Endothelial cell (in vitro differentiated cells): ENCODE measurements around the gene GSE1. TPM values are rescaled to one million over a fixed set of nuclear protein-coding genes. Genes with fewer than 3 reads are reported as not detected.

Experiments
- DNase-seq: peaks from one replicate; pipeline ENCODE4 v3.0.0; 2021; ENCODE audit warnings: low spot score
- H3K27ac Mint-ChIP-seq: one replicate; pipeline ENCODE4 v1.8.0; 2021; ENCODE audit warnings: mixed read lengths, inconsistent platforms; ENCODE audit not compliant: unreplicated experiment
- H3K27me3 Mint-ChIP-seq: one replicate; pipeline ENCODE4 v1.8.0; 2021; ENCODE audit warnings: mild to moderate bottlenecking, moderate library complexity, mixed read lengths, inconsistent platforms; ENCODE audit not compliant: unreplicated experiment
- H3K36me3 Mint-ChIP-seq: one replicate; pipeline ENCODE4 v1.8.0; 2021; ENCODE audit warnings: mild to moderate bottlenecking, low read depth, mixed read lengths, inconsistent platforms; ENCODE audit not compliant: unreplicated experiment
- H3K4me1 Mint-ChIP-seq: one replicate; pipeline ENCODE4 v1.8.0; 2021; ENCODE audit warnings: mild to moderate bottlenecking, mixed read lengths, inconsistent platforms; ENCODE audit not compliant: unreplicated experiment
- H3K4me3 Mint-ChIP-seq: one replicate; pipeline ENCODE4 v1.8.0; 2021; ENCODE audit warnings: mild to moderate bottlenecking, mixed read lengths, inconsistent platforms; ENCODE audit not compliant: unreplicated experiment
- H3K9me3 Mint-ChIP-seq: one replicate; pipeline ENCODE4 v1.8.0; 2021; ENCODE audit warnings: mixed read lengths, inconsistent platforms; ENCODE audit not compliant: unreplicated experiment
- total RNA-seq: library from RNA; stranded (reverse); fragmentation: NEBNext Ultra II Directional; extraction: Animal tissue kit (Norgen Biotek cat#: 25700); gene quantifications from one replicate; pipeline ENCODE4 v1.2.1, GENCODE V29; 2021; ENCODE audit not compliant: unreplicated experiment
- TF ChIP-seq, protein P1 (sequence below): fragments of 200-600 bp; sonication (generic); IDR thresholded peaks from one replicate; pipeline ENCODE4 v1.5.0; 2021; ENCODE audit warnings: antibody characterized with exemption; ENCODE audit not compliant: unreplicated experiment

GSE1 gene
- total RNA-seq, 1 donor from 2014 or later, result 23.9 TPM

DNA sequence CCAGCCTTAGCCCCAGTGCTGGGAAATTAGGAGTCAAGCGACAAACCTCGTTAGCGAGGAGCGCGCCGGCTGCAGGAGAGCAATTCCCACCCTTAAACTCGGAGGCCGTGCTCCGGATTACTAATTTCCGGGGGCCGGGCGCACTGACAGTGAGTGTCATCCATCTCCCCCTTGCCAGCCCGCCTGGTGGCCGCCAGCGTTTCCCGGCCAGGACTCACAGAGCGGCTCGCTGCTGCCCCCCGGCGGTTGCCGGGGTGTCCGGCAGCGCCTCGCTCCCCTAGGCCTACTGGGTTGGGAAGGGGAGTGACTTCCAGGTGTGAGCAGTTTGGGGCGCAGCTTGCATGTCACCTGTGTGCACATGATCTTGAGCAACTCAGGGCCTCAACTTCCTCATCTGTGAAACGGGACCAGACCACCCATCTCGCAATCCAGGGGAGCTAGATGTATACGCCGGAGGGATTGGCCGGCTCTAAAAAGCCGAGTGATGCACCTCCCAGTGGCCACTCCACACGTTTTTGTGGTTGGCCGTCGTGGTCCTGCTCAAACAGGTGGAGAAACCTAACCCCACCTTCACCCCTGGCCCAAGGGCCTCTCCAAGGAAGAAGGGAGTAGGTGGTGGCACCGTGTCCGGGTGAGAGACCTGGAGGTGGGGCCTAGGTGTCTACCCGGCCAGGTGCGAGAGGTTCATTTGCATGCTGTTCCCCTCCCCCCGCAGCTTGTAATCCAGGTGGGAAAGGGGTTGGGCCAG is 2.5 kb upstream of the GSE1 start:
- peaks cover 10% of the 10 kb centered on the region for H3K4me1 Mint-ChIP-seq
- DNase-seq, result peak; percentile 95
- no peaks in the 10 kb centered on the region for H3K9me3 Mint-ChIP-seq
- TF ChIP-seq, protein P1, sequence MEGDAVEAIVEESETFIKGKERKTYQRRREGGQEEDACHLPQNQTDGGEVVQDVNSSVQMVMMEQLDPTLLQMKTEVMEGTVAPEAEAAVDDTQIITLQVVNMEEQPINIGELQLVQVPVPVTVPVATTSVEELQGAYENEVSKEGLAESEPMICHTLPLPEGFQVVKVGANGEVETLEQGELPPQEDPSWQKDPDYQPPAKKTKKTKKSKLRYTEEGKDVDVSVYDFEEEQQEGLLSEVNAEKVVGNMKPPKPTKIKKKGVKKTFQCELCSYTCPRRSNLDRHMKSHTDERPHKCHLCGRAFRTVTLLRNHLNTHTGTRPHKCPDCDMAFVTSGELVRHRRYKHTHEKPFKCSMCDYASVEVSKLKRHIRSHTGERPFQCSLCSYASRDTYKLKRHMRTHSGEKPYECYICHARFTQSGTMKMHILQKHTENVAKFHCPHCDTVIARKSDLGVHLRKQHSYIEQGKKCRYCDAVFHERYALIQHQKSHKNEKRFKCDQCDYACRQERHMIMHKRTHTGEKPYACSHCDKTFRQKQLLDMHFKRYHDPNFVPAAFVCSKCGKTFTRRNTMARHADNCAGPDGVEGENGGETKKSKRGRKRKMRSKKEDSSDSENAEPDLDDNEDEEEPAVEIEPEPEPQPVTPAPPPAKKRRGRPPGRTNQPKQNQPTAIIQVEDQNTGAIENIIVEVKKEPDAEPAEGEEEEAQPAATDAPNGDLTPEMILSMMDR, result peak; percentile 98
- H3K36me3 Mint-ChIP-seq, result no peaks in the 10 kb centered on the region
- H3K27me3 Mint-ChIP-seq, result peaks cover 15% of the 10 kb centered on the region
- no peak overlapping the region for H3K27ac Mint-ChIP-seq
- peak overlapping the region; percentile 73 for H3K4me3 Mint-ChIP-seq

DNA sequence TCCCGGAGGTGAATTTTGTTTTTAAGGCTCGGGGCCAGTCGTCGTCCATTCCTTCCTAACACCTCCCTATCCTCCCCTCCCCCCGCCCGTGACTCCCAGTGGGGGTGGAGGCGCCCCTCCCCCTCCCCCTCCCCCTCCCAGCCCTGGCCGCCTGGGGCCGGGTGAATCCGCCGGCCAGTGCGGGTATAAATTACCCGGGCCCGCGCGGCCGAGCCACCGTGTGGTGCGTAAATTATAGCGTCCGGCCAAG is 2.0 kb upstream of the GSE1 start:
- Mint-ChIP-seq H3K27ac (no peak overlapping the region), H3K27me3 (peaks cover 15% of the 10 kb centered on the region), H3K4me1 (peaks cover 9% of the 10 kb centered on the region), H3K9me3 (no peaks in the 10 kb centered on the region), H3K36me3 (no peaks in the 10 kb centered on the region), H3K4me3 (no peak overlapping the region)
- no peak for DNase-seq
- TF ChIP-seq, protein P1, result no peak

DNA sequence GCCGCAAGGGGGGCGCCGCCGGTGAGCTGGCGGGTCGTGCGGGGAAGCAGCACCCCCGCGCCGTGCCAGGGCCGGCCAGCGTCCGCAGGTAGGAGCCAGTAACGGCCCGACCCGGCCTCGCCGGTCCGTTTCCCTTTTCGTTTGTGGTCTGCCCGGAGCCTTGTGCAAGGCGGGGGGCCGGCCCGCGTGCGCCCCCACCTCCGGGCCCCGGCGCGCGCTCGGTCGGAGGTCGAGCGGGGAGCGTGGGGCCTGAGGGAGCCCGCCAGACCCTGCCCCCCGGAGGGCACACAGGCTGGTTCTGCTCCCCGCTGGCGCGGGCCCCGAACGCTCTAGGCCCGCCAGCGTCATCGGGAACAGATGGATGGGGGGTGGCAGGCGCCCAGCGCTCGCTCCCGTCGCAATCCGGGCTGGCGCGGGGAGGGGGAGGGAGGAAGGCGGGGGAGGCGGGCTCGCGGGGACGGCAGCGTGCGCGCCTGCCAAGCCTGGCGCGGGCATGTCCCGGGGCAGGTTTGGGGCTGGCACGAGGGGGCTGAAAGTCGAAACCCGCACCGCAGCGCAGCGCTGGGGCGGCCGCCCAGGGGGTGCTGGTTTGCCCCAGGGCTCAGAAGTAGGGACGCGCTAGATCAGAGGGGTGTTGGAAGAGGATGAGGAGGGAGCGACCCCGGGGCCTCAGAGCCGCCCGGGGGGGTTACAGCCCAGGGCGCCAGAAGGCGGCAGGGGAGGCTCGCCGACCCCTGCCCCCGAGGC is 1.5 kb upstream of the GSE1 start:
- peaks cover 9% of the 10 kb centered on the region for H3K4me1 Mint-ChIP-seq
- no peaks in the 10 kb centered on the region for H3K36me3 Mint-ChIP-seq
- H3K27ac Mint-ChIP-seq, result no peak overlapping the region
- H3K9me3 Mint-ChIP-seq, result no peaks in the 10 kb centered on the region
- TF ChIP-seq, protein P1, result no peak
- peak; percentile 49 for DNase-seq
- no peak overlapping the region for H3K4me3 Mint-ChIP-seq
- H3K27me3 Mint-ChIP-seq, result peaks cover 14% of the 10 kb centered on the region

DNA sequence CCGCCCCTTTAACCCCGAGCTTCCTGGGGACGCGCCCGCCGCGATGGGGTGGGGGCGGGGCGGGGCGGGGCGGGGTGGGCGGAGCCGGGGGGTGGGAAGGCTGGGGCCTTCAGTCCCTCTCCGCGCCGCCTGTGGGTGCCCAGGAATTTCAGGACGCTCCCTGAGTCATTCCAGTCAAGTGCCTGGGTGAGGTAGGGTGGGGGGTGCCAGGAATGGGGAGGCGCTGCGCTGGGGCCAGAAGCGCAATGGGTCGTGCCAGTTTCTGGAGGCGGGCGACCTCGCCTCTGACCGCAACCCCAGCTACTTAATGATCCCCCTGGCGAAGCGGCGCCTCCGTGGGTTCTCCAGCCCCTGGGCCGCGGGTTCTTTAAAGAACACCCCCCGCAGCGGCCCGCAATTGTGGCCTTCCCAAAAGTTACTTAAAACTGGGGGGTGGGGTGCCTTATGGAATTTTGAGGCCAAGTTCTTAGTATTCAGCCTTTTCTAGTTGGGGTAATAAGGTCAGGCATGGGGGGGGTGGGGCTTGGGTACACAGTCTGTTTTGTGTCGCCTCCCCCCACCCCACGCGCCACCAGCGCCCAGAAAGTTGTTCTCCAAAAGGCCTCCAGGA is 826 bp upstream of the GSE1 start:
- Mint-ChIP-seq H3K27ac (no peak overlapping the region), H3K4me3 (no peak overlapping the region), H3K9me3 (no peaks in the 10 kb centered on the region), H3K27me3 (peaks cover 18% of the 10 kb centered on the region), H3K36me3 (no peaks in the 10 kb centered on the region), H3K4me1 (peaks cover 13% of the 10 kb centered on the region)
- TF ChIP-seq, protein P1, result no peak
- no peak for DNase-seq
